HUES48 (cell line): ENCODE measurements around the gene SLC25A36.
A peak's percentile ranks its signal among the peaks of the same experiment; 100 is the strongest.

Experiments used
- H3K27ac ChIP-seq: one replicate; pipeline ENCODE4 v1.7.0; 2013; ENCODE audit warnings: low read depth, low read length, inconsistent platforms
- H3K27me3 ChIP-seq: 2 replicates; pipeline ENCODE4 v1.6.1; 2013; ENCODE audit warnings: mild to moderate bottlenecking, low read length; ENCODE audit not compliant: control insufficient read depth, insufficient read depth
- H3K36me3 ChIP-seq: 2 replicates; pipeline ENCODE4 v1.6.1; 2013; ENCODE audit warnings: low read length; ENCODE audit not compliant: control insufficient read depth, insufficient read depth
- H3K4me1 ChIP-seq: 2 replicates; pipeline ENCODE4 v1.6.1; 2013; ENCODE audit warnings: mild to moderate bottlenecking, low read length; ENCODE audit not compliant: control insufficient read depth, insufficient read depth
- H3K4me3 ChIP-seq: 2 replicates; pipeline ENCODE4 v1.5.1; 2013; ENCODE audit warnings: mild to moderate bottlenecking, low read depth, low read length
- H3K9ac ChIP-seq: 2 replicates; pipeline ENCODE4 v1.6.1; 2013; ENCODE audit warnings: mild to moderate bottlenecking, low read depth, low read length, moderate library complexity
- H3K9me3 ChIP-seq: 2 replicates; pipeline ENCODE4 v1.6.1; 2013; ENCODE audit warnings: low read length; ENCODE audit not compliant: control insufficient read depth, insufficient read depth

The SLC25A36 gene, protein sequence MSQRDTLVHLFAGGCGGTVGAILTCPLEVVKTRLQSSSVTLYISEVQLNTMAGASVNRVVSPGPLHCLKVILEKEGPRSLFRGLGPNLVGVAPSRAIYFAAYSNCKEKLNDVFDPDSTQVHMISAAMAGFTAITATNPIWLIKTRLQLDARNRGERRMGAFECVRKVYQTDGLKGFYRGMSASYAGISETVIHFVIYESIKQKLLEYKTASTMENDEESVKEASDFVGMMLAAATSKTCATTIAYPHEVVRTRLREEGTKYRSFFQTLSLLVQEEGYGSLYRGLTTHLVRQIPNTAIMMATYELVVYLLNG

GRCh38 chr3:140941434-140942220 lies at the start of gene SLC25A36:
Gene SLC25A36, plus strand, starts transcription at chr3:140941836. Its CDS starts 219 bp downstream, at chr3:140942055.
- H3K27me3 ChIP-seq, result no peaks in the 10 kb centered on the region
- peak within 1 kb of the TSS; percentile 98 for H3K9ac ChIP-seq
- no peaks in the 10 kb centered on the region for H3K9me3 ChIP-seq
- peak within 1 kb of the TSS; percentile 99 for H3K27ac ChIP-seq
- H3K4me1 ChIP-seq, result peaks cover 13% of the 10 kb centered on the region
- 0 out of 2 replicates have a peak, but pooled peaks cover 3% of the 10 kb centered on the region for H3K36me3 ChIP-seq
- H3K4me3 ChIP-seq, result peak within 1 kb of the TSS; percentile 96

GRCh38 chr3:140896997-140897396 lies 44.6 kb upstream of the SLC25A36 start:
- H3K36me3 ChIP-seq, result no peaks in the 10 kb centered on the region

GRCh38 chr3:140898340-140899180 lies 43.1 kb upstream of the SLC25A36 start:
- Histone ChIP-seq H3K9me3 (no peaks in the 10 kb centered on the region), H3K4me3 (no peak overlapping the region), H3K4me1 (no peaks in the 10 kb centered on the region), H3K27ac (no peak overlapping the region), H3K9ac (no peak overlapping the region), H3K36me3 (no peaks in the 10 kb centered on the region), H3K27me3 (no peaks in the 10 kb centered on the region)

More at GRCh38 chr3:140896997-140897396, 44.6 kb upstream of the SLC25A36 start:
- H3K27ac ChIP-seq, result no peak overlapping the region
- no peaks in the 10 kb centered on the region for H3K27me3 ChIP-seq
- H3K4me1 ChIP-seq, result no peaks in the 10 kb centered on the region
- no peaks in the 10 kb centered on the region for H3K9me3 ChIP-seq
- H3K9ac ChIP-seq, result no peak overlapping the region
- no peak overlapping the region for H3K4me3 ChIP-seq

GRCh38 chr3:140899363-140899762 lies 42.3 kb upstream of the SLC25A36 start:
- H3K9ac ChIP-seq, result no peak overlapping the region
- H3K9me3 ChIP-seq, result no peaks in the 10 kb centered on the region
- no peaks in the 10 kb centered on the region for H3K4me1 ChIP-seq
- no peak overlapping the region for H3K4me3 ChIP-seq
- H3K27me3 ChIP-seq, result no peaks in the 10 kb centered on the region
- no peaks in the 10 kb centered on the region for H3K36me3 ChIP-seq
- no peak overlapping the region for H3K27ac ChIP-seq

DNA sequence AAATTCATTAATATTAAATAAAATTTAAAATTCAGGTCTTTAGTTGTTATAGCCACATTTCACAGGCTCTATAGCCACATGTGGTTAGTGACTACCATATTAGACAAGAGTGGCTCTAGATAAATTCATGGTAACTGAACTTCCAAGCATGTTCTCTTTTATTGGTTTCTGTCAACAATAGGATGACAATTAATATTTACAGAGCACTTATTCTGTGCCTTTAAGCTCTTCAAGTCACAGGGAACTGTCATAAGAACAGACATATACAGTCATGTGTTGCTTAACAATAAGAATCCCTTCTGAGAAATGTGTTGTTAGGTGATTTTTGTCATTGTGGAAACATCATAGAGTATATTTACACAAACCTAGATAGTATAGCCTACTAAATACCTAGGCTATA lies 38.8 kb upstream of the SLC25A36 start:
- no peak overlapping the region for H3K9ac ChIP-seq
- no peak overlapping the region for H3K4me3 ChIP-seq
- no peaks in the 10 kb centered on the region for H3K4me1 ChIP-seq
- no peak overlapping the region for H3K27ac ChIP-seq
- no peaks in the 10 kb centered on the region for H3K27me3 ChIP-seq
- H3K9me3 ChIP-seq, result no peaks in the 10 kb centered on the region
- H3K36me3 ChIP-seq, result no peaks in the 10 kb centered on the region

DNA sequence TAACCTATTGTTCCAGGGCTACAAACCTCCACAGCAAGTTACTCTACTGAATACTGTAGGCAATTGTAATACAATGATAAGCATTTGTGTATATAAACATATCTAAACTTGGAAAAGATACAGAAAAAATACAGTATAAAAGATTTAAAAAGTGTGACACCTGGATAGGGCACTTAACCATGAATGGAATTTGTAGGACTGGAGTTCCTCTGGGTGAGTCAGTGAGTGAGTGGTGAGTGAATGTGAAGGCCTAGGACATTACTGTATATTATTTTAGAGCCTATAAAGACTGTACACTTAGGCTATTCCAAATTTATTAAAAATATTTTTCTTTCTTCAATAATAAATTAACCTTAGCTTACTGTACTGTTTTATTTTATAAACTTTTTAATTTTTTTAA lies 38.4 kb upstream of the SLC25A36 start:
- Histone ChIP-seq H3K27ac (no peak overlapping the region), H3K27me3 (no peaks in the 10 kb centered on the region), H3K9me3 (no peaks in the 10 kb centered on the region)

GRCh38 chr3:140904521-140904920 lies 37.1 kb upstream of the SLC25A36 start:
- Histone ChIP-seq H3K36me3 (no peaks in the 10 kb centered on the region), H3K27ac (no peak overlapping the region)

More for the DNA sequence above, 38.4 kb upstream of the SLC25A36 start:
- Histone ChIP-seq H3K4me1 (no peaks in the 10 kb centered on the region), H3K36me3 (no peaks in the 10 kb centered on the region), H3K9ac (no peak overlapping the region), H3K4me3 (no peak overlapping the region)

DNA sequence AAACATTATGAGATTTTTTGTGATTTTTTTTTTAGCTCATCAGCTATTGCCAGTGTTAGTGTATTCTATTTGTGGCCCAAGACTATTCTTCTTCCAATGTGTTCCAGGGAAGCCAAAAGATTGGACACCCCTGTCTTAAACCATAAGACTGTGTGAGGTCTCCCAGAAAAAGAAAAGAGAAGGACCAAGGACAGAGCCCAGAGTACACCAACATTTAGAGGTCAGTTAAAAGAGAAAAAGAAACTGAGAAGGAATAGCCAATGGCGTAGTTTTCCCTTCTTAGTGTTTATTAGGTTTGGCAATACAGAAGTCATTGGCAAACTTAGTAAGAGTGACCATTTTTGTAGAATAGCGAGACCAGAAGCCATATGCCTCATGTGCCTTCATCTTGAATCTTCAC lies 36.1 kb upstream of the SLC25A36 start:
- Histone ChIP-seq H3K9ac (no peak overlapping the region), H3K9me3 (no peaks in the 10 kb centered on the region), H3K4me3 (no peak overlapping the region), H3K27ac (no peak overlapping the region), H3K4me1 (no peaks in the 10 kb centered on the region), H3K27me3 (no peaks in the 10 kb centered on the region), H3K36me3 (no peaks in the 10 kb centered on the region)

More at GRCh38 chr3:140904521-140904920, 37.1 kb upstream of the SLC25A36 start:
- H3K27me3 ChIP-seq, result no peaks in the 10 kb centered on the region
- no peak overlapping the region for H3K9ac ChIP-seq
- H3K4me3 ChIP-seq, result no peak overlapping the region
- H3K9me3 ChIP-seq, result no peaks in the 10 kb centered on the region
- no peaks in the 10 kb centered on the region for H3K4me1 ChIP-seq

DNA sequence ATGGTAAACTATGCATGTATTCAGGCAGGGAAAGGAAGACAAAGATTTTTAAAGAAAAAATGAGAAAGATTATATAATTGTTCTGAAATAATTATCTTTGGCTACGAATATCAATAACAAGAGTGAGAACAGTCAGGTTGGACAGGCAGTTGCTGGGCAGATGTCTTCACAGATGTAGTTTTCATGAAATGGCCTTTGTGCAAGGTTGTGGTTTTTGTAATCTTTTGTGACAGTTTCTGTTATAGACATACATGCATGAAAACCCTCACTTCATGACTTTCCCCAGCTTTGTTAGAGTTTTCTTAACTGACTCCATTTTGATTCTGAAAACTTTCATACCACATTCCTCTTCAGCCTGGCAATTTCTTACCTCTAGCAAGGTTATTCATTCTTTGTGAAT lies 34.9 kb upstream of the SLC25A36 start:
- H3K27me3 ChIP-seq, result no peaks in the 10 kb centered on the region
- no peak overlapping the region for H3K27ac ChIP-seq
- H3K9ac ChIP-seq, result no peak overlapping the region
- no peaks in the 10 kb centered on the region for H3K36me3 ChIP-seq
- H3K4me1 ChIP-seq, result no peaks in the 10 kb centered on the region
- no peaks in the 10 kb centered on the region for H3K9me3 ChIP-seq
- H3K4me3 ChIP-seq, result no peak overlapping the region

GRCh38 chr3:140910860-140911259 lies 30.8 kb upstream of the SLC25A36 start:
- peak overlapping the region; percentile 56 for H3K4me3 ChIP-seq
- no peak overlapping the region for H3K9ac ChIP-seq

More at GRCh38 chr3:140910860-140911259, 30.8 kb upstream of the SLC25A36 start:
- Histone ChIP-seq H3K9me3 (no peaks in the 10 kb centered on the region), H3K27ac (no peak overlapping the region), H3K4me1 (no peaks in the 10 kb centered on the region), H3K27me3 (no peaks in the 10 kb centered on the region), H3K36me3 (no peaks in the 10 kb centered on the region)
